ENCODE measurements around the gene CNNM2.

CNNM2 gene

DNA sequence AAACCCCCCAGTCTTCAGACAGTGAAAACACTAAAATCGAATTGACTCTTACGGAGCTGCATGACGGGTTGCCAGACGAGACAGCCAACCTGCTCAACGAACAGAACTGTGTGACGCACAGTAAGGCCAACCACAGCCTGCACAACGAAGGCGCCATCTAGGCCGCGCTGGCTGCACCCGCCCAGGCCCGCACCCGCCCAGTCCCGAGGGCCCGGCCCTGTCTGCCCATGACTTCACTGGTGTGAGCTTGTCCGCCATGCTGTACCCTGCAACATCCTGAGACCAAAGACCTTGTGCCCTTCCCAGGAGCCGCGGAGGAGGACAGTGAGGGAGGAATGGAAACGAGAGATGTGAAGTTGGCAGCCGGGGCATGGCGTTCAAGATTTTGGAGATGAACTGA lies 158.9 kb downstream of the CNNM2 start:
- DNase-seq (ENCODE audit: low read depth), result no peak

DNA sequence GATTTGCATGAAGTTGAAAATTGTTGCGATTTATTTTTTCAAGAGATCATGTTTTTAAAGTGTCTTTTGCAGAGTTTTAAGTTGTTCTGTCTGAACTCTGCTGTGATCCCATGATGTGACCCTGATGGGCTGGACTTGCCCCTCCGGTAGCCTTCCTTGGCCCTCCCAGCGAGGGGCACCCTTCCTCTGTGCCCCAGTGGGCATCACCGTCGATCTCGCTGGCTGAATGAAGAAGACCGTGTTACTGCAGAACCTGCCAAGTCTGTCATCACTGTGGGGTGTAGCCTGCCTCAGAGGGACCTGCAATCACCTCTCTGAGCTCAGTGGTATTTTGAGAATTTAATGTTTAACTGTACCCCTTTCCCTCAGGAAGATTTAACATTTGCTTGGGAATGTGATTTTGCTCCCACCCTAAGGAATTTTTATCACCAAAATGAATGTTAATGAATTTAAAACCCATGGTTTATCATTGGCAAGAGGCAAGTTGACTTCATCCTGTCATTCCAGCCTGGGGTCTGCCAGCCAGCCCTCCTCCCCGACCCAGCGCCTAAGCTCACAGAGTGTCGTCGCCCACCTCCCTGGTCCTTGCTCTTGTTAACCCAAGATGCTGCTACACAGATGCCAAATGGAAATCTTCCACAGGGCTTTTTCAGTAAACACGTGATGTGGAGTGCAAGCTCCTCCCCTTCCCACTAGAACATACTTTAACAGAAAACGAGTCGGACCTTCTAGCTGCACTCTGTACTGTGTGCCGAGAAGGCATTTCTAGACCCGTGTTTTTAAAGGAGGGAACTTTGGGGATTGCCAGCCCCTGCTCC lies 159.6 kb downstream of the CNNM2 start:
- DNase-seq (ENCODE audit: low read depth), result no peak

DNA sequence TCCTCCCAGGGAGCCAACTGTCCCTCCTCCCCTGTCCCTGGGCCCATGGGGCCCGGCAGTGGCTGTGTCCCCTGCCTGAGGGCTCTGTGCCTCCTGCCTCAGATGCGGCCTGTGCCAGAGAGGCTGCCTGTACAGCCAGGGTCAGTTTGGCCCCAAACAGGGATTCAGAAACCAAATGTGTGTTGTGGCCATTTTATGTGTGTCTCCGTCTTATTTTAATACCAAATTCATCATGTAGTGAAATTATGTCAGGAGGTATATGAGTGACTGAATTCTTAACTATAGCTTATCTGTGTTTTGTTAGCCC lies 160.2 kb downstream of the CNNM2 start:
- no peak for DNase-seq (ENCODE audit: low read depth)

DNA sequence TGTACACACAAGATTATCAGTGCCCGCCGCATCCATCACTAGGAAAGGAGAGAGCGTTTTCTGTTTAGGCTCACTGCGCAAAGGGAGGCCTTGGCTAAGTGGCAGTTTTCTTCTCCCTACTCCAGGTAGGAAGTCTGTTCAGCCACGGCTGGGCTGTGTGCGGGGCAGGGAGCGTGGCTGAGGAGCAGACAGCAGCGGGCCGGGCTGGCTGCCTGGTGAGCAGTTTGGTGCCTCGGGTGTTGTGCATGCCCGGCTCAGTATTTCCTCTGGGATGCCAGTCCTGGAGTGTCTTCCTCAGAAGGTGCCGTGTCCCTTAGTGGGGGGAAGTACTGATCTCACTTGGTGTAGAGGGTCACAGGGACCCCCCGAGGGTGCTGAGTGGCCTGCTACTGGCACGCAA lies 160.6 kb downstream of the CNNM2 start:
- DNase-seq (ENCODE audit: low read depth), result no peak

DNA sequence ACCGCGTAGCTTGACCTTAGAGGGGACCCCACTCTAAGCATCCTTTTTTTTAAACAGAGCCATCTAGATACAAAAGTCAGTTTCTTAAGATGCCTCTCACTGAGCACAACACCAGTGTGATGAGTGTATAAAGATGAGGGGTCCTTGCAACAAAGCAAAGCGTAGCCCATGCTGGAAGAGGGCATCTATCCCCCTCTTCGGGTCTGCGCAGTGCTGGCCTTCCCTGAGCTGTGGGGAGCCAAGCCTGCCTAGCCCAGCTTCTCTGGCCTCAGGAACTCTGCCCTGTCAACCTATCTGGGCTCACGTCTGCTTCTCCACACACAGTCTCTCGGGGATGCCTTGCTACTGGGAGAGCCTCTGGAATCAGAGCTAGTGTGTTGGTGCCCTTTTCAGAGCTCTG lies 161.0 kb downstream of the CNNM2 start:
- DNase-seq (ENCODE audit: low read depth), result no peak

DNA sequence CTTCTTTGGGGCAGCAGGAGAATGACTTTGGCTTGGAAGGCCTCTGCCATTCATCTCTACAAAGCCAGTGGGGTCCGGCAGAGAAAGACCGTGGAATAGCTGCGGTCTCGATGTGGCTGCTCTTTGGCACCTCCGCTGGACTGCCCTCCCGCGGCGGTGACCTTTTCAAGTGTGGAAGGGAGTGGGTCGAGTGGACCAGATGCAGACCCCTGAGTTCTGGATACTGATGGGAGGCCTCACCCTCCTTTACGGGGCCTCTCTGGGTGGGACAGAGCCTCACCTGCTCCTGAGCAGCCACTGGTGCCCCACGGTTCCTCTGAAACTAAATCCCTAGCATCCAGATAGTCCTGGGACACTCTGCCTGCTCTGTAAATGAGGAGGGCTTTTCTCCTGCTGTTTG lies 161.9 kb downstream of the CNNM2 start:
- DNase-seq (ENCODE audit: low read depth), result no peak

DNA sequence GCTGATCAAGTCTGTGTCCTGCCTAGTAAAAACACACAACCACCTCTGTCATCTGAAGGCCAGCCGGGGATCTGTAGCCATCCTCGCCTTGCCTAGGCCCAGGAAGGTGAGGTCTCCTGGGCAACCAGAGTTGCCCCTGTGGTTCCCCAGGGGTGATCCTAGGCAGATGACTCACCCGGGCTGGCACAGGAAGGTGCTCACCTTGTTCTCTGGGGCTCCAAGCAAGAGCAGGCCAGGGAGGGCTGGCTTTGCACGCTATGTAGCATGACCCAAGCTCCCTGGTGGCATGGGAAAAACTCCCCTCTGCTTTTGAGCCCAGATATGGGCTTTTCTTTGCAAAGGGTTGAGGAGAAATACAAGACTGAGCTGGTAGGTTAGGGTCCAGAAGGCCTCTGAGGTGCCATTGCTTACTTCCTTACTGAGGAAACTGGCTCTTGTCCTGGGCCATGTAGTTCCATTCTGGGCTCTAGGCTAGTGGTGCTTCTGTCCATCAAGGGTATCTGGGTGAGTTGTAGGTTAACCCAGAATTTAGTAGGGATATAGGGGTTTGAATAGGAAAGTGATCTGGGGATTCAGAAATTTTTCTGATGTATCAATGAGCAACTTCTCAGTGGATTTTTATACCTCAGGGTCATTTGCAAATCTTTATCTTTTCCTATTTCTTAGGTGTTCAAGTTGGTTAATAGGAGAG lies 162.9 kb downstream of the CNNM2 start:
- no peak for DNase-seq (ENCODE audit: low read depth)

DNA sequence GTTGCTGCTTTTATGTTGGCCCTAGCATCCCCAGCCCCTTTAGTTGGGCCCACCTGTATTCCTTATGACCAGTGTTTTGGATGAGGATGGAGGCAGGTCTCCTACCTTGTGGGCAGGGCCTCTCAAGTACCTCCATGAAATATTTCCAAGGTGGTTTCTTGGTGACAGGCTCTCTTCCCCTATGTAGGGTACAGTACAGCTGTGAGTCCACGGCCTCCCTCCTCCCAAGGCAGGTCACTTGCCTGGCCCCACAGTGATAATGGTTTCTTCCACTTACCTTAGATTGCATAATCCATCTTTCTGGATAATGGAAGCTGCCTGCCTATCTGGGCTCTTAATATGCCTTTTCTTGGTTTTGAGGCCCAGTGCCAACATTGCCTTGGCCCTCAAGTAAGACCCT lies 164.6 kb downstream of the CNNM2 start:
- DNase-seq (ENCODE audit: low read depth), result no peak

DNA sequence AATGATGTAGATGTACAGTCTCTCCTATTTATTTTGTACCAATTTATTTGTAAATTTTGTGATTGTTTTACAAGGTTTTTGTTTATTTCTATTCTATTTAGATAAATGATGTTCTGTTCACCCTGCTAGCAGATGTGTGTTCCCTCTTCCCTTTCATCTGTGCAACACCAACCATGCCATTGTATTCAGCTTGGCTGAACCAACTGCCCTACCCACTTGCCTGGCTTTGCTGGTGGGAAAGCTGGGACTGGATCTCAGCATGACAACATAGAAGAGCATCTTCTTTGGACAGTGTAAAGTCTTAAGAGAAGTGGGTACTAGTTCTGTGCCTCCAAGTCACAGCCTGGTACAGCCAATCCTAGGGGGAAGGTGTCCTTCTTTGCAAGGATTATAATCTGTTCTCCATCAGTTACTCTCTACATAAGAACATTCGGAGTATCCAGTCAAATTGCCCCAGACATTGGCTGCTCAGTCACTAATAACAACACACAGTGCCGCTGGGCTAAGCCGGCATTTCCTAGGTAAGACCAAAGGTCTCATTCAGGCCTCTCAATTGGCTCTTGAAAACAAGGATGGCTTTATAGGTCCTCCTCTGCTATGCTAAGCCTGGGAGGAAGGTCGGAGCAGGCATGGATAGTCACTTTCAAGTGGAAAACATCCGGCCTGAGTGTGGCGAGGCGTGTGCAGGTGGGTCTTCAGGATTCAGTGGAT lies 165.3 kb downstream of the CNNM2 start:
- DNase-seq (ENCODE audit: low read depth), result no peak

DNA sequence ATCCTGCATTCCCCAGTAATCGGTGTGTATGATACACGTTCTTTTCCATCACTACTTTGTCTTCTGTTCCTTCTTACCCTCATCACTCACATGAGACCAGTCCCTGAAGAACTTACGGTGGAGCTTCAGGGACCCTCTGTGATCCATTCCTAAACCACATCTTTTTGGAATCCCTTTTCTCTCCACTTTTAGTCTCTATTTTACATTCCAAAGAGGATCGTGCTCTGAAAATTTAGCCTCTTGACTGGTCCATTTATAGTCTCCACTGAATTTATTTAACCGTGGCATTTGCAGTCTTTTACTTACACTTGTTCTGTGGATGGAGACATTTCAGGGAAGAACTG lies 165.9 kb downstream of the CNNM2 start:
- DNase-seq (ENCODE audit: low read depth), result no peak

DNA sequence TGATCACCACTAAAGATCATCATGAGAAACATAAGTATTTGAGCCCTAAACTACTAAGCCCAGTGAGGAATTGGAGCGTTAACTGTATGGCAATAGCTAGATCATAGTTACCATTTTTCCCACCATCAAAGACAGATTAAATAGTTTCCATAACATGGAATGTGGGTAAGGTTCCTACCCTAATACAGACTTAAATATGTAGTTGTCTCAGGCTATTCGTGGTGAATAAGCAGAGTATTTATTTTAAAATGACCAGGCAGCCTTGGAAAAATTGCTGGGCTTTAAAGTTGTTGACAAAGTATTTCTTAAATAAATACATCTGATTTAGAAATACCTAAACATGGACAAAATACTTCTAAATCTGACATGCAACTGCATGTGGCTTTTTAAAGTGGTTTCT lies 168.2 kb downstream of the CNNM2 start:
- no peak for DNase-seq (ENCODE audit: low read depth)

DNA sequence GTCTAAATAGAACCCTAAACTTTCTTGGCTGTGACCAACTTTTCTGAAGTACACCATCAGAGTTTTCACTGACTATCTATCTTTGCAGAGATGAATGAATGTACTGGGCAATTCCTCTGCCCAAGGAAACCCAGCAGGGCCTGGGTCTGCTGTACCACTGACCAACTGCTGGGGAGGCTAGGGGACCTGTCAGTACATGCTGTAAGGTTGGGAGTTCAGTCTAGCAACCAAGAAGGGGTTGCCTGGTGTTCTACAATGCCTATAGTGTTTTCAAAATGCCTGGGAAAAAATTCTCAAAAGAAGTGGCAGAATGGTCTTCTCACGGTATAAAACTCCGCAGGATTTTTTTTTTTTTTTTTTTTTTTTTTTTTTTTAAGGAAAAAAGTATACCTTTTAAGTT lies 168.7 kb downstream of the CNNM2 start:
- no peak for DNase-seq (ENCODE audit: low read depth)

DNA sequence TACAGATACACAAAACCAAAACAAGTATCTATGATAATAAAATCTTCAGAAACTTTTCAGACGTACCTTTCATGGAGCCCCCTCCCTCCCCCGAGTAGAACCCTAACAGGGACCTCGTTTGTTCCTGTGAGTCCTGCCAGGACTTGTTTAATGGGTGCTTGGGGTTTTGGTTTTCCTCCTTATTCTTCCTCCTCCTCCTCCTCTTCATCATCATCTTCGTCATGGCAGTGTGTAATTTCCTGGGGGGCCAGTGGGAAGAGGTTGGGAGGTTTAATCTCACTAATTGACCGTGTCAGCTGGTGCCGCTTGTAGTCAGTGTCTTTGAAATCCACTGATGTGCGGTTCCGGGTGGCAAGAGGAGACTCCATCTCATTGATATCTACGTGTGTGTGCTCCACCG lies 171.4 kb downstream of the CNNM2 start:
- DNase-seq (ENCODE audit: low read depth), result no peak

DNA sequence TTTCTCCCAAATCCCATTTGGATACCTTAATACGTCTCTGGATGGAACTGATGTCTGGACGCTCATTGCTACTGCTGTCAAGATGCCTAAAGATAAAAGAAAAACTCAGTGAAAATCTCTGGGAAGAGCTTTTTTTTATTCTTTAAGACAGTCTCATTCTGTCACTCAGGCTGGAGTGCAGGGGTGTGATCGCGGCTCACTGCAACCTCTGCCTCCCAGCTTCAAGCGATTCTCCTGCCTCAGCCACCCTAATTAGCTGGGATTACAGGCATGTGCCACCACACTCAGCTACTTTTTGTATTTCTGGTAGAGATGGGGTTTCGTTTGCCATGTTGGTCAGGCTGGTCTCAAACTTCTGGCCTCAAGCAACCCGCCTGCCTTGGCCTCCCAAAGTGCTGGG lies 172.8 kb downstream of the CNNM2 start:
- DNase-seq (ENCODE audit: low read depth), result no peak

DNA sequence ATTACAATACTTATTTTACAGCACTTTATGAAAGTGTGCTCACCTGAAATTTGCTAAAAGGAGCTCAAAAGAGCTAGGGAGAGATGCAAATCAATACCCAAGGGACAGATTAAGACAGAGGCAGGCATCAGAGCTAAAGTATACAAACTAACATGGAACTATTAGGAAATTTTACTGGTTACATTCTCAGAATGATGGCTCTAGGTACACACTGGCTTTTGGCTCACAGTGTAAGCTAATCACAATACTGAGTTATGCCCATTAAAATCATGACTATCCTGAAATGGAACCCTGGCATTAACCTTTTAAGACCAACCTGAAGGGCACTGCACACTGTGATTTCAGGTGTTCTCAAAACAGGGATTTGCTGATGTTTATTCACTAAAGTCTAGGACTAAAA lies 176.9 kb downstream of the CNNM2 start:
- no peak for DNase-seq (ENCODE audit: low read depth)

DNA sequence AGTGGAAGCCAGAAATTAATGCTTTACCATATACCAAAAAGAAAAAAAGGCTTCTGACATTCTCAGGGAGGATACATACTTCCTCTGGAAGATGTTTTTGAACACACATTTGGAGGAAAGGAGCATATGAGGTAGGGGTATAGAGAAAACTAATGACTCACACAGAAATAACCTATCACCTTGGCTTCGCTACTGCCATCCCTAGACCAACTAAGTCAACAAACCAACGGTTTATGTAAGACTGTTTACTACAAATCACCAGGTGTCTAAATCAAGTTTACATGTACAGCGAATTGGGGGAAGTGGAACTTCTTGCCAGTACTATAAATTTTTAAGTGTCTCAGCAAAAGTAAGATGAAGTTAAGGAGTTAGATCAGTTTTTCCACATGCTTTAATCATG lies 178.0 kb downstream of the CNNM2 start:
- no peak for DNase-seq (ENCODE audit: low read depth)

DNA sequence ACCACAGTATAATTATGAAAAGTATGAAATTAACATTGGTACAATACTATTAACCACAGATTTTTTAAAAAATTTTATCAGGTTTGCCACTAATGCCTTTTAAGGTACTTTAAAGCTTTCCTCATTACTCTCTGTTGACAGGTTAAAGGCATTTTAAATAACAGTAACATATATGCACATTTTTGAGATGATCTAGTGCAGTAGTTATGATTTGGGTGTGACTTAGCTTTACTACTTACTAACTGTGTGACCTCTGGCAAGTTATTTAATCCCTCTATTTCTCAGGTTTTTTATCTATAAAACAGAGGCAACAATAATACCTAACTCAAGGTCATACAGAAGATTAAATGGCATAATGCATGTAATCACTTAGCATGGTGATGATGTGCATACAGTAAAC lies 180.1 kb downstream of the CNNM2 start:
- DNase-seq (ENCODE audit: low read depth), result no peak

DNA sequence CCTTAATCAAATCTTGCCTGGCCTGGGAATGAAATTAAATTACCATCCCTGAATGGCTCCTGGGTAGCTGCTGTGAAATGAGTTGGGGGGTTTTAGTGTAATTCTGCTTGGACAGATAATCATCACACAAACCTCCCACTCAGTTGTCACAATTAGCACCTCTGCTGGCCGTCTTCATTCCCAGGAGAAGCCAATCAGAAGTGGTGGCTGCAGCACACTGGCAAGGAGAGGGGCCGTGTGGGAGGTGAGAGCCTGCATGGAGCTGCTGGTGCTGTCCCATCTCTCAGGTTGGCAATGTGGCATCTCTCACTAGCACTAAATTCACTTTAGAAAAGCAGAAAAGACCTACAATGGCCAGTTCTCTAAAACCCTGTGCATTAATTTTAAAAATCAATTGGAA lies 182.5 kb downstream of the CNNM2 start:
- DNase-seq (ENCODE audit: low read depth), result no peak

DNA sequence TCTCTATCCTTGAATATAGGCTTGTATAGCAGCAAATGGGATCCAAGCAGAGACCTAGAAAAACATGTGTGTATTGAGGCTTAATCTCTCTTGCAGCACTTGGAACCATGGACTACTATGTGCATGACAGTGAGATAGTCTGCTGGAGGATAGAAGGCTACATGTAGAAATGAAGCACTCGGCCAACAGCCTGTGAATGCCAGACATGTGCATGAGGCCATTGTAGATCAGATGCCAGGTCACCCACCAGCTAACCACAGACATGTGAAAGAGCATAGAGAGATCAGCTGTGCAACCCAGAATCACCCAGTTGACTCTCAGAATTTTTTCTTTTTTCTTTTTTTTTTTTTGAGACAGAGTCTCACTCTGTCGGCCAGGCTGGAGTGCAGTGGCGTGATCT lies 184.1 kb downstream of the CNNM2 start:
- DNase-seq (ENCODE audit: low read depth), result no peak

DNA sequence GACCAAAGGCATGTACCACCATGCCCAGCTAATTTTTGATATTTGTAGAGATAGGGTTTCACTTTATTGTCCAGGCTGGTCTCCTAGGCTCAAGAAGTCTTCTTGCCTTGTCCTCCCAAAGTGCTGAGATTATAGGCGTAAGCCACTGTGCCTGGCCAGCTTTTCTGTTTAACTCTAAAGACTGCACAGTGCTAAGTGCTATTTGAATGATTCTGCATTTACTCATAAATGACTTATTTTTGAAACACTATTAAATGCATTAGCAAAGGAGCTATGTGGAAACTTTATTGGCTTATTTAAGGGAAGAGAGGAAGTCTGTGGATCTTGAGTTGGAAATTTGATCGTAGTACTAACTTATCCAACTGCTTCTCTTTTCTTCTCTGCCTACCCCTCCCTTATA lies 185.9 kb downstream of the CNNM2 start:
- DNase-seq (ENCODE audit: low read depth), result no peak

DNA sequence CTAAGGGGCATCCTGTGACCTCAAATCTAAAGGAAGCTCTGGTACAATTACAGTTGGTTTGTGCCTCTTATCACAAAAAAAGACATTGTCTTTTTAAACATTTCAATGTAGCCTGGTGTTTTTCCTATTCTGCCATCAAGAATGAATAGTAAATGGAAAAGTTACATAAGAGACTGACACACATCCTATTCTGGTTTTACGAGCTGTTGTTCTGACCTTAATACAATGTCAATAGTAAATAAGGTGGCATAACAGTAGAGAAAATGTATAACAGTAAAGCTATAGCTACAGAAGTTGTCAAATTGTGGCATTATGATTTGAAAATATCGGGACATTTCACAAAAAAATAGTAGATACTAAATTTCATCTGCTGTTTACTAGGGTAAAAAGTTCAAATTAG lies 186.6 kb downstream of the CNNM2 start:
- no peak for DNase-seq (ENCODE audit: low read depth)

DNA sequence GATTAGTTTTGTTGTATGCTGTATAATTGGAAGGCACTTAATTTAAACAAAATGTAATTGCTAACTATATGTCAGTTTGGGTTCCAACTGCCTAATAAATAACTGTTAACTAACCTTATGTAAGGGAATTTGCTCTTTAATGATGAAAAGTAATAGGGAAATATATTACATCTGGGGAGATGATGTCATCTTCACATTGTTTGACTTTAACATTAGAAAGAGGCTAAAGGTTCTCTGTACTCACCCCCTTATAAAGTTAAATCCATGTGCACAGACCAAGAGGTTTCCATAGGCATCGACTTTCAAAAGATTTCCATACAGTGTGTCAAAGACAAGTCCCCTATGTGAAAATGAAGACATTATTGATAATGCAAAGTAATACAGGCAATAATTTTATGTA lies 187.4 kb downstream of the CNNM2 start:
- DNase-seq (ENCODE audit: low read depth), result no peak

DNA sequence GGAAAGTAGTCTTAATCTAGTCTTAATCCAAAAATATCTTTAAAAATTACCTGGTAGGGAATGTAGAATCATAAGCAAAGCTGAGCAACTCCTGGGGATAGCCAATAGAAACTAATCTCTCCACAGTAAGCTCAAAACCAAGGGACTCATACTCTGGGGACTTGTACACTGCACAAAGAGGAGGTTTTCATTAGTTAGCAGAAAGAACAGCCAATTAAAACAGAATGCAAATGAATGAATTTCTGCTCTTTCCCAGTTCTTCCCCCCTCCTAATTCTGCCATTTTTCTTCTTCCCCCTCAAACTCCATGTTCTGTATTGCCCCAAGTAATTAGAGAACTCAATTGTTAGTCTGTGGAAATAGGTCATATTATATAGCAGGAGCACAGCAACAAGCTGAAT lies 188.4 kb downstream of the CNNM2 start:
- DNase-seq (ENCODE audit: low read depth), result no peak

DNA sequence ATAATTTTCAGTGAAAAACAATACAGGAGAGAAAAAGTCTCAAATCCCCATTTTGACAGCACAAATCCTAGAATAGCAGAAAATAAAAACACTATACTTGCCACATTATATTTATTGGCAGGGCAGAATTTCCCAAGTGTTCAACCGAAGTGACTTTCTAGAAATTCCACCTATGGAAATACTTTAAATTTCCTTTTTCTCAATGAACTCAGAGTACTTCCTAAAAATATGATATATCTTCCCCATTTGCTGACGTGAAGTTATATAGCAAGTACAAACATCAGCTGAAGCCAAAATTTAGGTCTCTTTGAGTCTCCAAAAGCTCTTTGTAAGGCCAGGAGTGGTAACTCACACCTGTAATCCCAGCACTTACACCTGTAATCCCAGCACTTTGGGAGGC lies 191.7 kb downstream of the CNNM2 start:
- no peak for DNase-seq (ENCODE audit: low read depth)
